DLD1 (cell line): Measurements from ENCODE around the gene ELP4.

Experiments
- in situ Hi-C: cut with HindIII; loops from 2 replicates; pipeline ENCODE4 v1.10.0; 2017; ENCODE audit warnings: low sequenced_read_pairs

Gene ELP4

GRCh38 chr11:31808721-31809540 lies 299.4 kb downstream of the ELP4 start:
- in situ Hi-C loops, result no loop called here

DNA sequence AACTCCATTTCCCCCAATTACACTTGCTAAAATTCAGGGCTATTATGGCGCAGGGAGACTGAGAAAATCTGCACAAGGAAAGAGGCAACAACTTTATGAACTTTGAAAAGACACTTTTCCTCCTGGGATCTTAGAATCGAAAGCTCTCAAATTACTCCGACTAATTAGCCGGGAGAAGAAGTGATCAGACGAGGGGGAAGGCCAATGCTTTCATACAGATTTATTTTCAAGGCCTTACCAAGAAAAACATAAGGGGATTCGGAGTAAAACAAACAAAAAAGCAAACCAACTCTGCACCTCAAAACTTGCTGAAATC lies 299.9 kb downstream of the ELP4 start:
- in situ Hi-C loops, result no loop called here

DNA sequence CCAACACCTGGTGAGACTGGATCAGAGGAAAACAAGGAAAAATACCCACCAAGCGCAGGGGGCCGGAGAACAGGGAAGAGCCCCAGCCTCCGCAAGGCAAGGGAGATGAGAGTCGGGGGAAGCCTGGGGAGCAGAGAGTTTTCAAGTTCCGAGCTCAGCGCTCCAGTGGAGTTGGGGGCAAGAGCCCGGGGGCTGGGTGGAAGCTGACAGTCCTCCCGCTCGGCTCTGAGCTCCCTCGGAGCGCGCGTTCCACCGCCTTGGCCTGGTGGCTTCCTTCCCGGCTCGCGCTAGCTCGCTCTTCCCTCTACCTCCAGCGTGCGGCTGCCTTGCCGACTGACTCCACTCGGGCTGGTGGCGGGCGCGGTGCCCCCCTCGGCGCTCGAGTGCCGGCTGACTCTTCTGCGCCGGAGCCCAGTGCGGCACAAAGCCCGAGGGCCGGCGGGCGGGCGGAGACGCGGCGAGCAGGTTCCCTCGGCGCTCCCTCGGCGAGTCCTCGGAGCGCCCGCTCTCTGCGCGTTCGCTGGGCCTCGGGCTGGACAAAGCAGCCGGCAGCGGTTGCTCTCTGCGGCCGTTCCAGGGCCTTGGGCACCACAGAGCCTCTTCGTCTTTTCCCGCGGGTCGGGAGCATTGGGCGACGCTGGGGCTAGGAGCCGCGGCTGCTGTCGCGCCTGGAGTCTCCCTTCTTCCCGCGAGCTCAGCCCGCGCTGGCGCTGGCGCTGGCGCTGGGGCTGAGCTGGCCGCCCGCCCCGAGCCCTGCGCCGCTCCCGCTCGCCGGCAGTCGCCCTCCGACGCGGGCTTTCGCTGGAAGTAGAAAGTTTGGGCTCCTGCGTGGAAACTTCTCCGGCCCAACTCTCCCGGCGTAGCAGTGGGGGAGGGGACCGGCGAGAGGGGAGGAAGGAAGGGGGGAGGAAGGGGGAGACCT lies 300.6 kb downstream of the ELP4 start:
- in situ Hi-C loops, result no loop called here

- in situ Hi-C loops, result no loop called here
These were observed 301.4 kb downstream of the ELP4 start, which contains the start of gene PAX6 for GRCh38 chr11:31810779-31811647. PAX6 (minus strand) TSS chr11:31811322; CDS start chr11:31806411, 4,911 bp downstream.

DNA sequence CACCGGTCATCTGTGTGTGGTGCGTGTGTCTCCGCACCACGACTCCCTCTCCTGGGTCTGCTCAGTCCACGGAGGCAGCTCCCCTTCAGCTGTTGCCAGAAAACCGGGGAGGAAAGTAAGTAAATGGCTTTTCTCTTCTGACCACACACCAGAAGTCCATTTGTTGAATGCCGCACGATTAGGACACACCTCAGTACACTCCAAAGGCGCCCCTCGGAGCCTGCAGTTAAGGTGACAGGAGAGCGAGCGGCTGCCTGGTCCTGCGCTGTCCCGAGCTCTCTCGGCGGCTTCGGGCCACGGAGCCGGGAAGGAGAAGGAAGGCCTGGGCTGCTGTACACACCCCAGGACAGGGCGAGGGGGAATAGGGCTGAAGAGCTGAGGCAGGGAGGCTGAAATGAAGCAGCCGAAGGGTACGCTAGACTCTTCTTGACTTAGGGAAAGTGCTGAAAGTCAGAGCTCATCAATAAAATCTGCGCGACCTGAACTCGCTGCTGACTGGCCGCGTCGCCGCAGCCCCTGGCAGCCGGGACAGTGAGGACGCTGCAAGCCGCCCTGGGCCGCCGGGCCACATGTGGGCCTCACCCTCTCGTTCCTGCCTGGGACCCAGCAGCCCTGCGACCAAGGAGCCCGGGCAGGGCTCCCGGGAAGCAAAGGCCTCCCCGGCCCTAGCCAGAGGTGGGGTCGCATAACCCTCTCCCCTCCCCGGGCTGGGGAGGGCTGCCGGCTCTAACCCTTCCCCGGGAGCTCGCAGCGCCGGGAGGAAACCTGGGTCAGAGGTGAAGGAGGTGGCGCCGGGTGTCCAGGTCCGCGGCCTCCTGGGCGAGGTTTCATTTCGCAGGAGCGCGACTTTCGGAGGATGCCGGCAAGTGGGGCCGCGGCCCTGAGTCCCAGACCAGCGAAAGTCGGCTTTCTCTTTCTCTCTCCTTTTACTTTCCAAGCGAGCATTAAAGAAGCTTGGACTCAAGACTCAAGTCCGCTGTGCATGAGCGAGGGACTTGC lies 303.1 kb downstream of the ELP4 start:
- in situ Hi-C loops, result no loop called here

GRCh38 chr11:31813391-31814175 lies 304.0 kb downstream of the ELP4 start:
- in situ Hi-C loops, result no loop called here

DNA sequence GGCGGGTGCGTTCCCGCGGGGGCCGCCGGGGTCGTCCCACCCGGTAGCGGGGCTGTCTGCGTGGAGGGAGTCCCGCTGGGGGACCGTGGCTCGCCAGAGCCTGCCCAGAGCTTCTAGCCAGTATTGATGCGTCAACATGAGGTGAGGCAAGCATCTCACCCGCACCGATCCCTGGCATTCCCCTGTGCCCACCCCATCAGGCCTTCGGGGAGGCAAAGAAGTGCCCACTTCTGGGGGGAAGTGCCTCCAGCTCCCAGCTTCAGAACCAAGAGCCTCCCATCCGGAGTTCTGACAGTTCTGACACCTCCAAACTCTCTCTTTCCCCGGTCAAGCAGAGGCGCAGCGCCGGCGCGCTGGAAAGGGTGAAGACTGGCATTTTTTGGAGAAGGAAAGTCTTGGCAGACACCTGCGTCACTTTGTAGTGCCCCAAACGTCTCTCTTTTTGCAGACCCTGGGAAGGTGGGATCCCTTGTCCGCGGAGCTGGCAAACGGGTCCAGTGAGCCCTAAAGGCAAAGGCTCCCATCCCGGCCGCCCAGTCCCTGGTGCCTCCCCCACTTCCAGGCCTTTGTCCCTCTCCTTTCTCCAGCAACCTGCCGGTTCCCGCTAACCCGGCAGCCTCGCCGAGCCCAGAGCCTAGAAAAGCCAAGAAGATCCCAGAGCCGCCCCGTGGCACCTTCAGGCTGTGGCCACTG lies 304.8 kb downstream of the ELP4 start:
- in situ Hi-C loops, result no loop called here

DNA sequence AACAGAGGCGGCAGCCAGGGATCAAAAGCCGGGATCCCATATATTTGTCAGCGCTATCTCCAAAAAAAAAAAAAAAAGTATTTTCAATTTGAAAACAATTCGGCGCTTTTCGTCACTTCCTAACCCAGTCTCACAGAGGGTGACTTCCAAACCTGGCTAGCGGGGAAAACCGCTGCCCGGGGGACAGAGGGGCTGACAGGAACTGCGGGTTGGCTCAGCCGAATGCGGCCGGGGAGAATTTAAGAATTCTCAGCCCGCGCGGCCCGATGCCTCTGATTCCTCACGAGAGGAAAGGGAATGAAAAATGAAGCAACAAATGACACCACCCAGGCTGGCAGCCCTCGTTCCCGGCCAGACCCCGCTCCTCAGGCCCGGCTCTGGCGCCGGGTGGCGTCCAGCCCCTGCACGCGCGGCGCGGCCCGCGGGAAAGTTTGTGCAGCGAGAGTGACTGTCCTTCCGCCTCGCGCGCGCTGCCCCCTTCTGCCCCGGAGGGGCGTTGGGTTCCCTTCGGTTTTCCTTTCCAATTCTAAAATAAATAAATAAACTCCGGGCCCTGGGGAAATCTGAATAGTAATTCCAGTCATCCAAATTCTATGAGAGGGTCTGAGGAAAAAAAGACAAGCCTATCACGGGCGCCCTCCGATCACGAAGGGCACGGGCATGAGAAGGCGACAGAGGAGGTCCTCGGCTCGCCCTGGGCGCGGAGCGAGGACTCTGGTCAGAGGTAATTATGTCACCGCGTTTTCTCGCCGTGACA lies 306.3 kb downstream of the ELP4 start:
- in situ Hi-C loops, result no loop called here

DNA sequence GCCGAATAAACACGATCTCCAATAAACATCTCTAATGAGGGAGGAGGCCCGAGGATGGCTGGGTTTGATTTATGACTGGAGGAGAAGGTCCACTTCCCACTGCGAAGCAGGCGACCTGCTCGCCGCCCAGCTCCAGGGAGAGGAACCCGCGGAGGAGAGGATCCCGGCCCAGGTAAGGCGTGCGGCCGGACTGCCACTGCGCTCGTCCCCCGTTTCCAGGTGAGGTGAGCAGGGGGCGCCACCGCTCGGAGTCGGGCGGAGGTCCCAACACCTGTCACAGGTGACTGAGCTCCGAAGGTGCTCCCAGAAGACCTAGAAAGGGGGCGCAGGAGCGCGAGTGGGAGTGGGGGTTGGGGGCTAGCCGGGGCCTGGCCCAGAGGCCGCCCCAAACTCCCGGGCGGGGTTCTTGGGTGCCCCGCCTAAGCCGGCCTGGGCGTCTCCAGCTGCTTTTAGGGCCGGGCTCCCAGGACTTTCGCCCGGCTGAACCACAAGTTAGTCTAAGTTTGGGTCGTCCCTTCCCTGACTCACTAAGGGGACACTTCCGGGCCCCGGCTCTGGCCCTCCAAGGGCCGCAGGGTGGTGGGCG lies 307.0 kb downstream of the ELP4 start:
- in situ Hi-C loops, result no loop called here

DNA sequence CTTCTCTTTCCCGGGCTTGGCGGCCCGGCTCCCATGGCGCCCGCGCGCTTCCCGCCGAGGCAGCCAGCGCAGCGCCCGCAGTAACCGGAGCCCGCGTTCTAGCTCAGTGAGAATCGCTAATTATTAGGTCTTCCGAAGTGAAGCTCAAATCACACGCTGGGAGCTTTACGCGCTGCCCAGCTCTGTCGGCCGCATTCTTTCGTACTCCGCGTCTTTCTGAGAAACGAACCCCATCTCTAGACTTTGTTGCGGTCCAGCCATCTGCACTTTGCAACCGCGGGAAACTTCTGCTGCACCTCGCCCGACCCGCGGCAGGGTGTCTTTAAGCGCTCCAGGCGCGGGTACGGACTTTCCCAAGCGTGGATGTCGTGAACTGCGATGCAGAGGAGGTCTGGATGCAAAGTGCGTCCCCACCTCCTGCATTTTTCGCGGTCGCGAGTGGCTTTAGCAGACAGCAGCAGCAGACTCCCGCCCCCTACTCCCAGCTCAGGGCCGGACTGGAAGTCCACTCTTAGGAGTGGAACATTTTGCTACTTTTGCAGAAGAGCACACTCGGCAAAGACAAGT lies 307.6 kb downstream of the ELP4 start:
- in situ Hi-C loops, result no loop called here

DNA sequence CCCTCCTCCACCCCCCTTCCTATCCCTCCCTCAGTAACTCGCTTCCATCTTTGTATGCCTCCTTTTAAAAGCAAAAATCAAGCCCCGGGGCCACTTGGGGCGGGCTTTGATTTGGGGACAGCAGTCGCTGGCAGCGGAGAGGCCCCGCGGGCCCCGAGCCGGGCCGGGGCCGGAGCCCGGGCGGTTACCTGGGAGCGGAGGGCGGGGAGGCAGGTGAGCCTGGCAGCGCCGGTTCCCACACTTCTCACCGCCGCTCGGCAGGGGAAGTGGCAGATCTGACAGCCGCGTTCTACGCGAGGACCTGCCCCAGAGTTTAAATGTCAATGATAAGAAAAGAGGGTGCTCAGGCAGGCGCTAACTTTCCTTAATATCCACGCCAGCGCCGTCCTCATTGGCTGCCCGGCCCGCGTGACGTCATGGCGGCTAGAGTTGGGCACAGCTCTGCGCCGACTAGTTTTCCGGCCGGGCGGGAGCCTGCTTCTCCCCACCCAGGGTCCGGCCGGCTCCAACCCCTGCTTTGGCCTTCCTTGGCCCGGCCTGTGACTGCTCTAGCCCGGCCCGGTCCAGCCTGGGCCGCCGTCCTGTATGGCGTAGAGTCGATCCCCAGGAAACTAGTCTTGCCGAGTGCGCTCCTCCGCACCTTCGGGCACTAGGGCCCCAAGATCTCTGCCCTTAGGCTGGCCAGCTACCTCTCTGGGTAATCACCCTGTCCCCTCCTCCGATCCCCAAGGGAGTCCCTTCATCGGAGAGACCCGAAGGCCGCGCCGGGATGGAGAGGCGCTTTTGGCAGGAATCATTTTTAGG lies 308.3 kb downstream of the ELP4 start:
- in situ Hi-C loops, result no loop called here

DNA sequence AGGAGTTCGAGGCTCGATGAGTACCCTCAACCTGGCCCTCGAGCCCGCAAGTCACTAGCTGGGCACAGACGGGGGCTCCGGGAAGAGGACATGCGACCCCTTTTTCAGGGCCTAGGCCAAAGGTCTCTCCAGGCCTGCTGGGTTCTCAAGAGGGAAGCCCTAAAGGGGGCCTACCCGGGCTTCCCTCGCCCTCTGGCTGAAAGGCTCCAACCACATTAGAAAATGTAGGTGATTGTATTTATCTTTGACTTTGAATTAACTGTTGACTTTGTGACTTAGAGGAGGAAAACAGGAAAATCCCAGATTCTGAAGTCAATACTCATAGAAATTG lies 308.8 kb downstream of the ELP4 start:
- in situ Hi-C loops, result no loop called here

DNA sequence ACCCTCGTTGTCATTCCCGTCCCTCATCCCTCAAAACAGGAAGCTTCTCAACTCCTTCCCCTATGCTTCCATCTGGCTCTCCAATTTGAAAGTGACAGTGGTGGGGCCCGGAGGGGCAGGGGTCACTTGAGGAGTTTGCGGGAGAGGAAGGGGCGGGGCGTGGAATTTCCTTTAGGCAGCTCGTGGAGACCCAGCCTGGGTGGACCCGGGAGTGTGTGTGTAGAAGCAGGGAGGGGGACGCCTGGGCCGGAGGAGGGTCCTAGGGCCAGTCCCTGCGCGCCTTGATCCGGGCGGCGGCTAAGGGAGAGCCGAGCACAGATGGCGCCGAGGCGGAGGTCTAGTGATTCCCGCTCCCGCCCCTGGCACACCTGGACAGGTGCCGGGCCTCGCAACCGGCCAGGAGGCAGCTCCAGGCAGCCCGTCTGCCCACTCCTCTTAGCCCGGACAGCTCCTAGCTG lies 309.3 kb downstream of the ELP4 start:
- in situ Hi-C loops, result no loop called here

DNA sequence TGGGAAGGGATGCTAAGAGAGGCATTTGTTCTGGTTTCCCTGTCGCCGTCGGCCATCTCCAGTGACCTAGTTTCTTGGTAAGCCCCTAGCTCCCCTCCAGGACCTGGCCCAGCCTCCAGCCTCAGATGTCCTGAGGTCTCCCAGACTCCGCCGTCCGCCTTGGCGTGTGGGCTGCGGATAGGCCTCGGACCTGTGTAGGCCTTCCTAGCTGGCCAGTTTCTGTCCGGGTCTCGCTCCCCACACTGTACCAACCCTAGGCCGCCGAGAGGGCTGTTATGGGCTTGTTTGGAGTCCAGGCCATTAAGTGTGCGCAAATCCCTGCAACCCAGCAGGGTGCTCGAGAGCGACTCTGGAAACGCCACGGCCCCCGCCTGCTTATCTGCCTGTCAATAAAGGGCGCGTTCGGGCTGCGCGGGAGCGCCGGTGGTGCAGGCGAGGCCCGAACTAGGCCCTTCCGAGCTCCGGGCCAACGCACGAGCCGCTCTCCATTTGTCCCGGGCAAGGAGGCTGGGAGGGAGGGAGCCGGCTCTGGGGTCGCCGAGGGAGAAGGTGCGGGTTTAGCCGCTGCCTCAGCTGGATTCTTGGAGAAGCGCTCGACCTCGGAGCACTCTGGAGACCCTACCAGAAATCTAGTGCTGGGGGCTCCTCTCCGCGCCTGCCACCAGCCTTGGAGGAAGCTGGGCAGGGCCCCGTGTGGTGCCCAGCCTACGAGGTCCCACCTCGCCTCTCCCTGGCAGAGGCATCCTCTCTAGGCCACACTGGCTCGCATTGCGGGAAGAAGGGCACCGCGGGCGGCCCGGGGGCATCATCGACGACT lies 310.3 kb downstream of the ELP4 start:
- in situ Hi-C loops, result no loop called here

GRCh38 chr11:31820438-31820818 lies 310.9 kb downstream of the ELP4 start:
- in situ Hi-C loops, result no loop called here
